Activated CD4-positive, CD25-positive, alpha-beta regulatory T cell treated with anti-CD3 and anti-CD28 coated beads, Interleukin-2, amount 50 U/mL, for 24 hours (primary cell): Measurements from ENCODE around the gene SRPK2.
A peak's percentile ranks its signal among the peaks of the same experiment; 100 is the strongest.
"Not testable (repeated sequence)": the region's sequence is repeated elsewhere in the genome, so short reads cannot be mapped to it uniquely, and the experiment has no call there.

Experiments used
- ATAC-seq, 2 donors: fragments of 150-1000 bp; cut with Tn5 transposase; one replicate each; pipeline ENCODE4 v1.10.0; 2021; ENCODE audit warnings: mild to moderate bottlenecking in 1 of 2, moderate library complexity in 1 of 2

Gene SRPK2

DNA sequence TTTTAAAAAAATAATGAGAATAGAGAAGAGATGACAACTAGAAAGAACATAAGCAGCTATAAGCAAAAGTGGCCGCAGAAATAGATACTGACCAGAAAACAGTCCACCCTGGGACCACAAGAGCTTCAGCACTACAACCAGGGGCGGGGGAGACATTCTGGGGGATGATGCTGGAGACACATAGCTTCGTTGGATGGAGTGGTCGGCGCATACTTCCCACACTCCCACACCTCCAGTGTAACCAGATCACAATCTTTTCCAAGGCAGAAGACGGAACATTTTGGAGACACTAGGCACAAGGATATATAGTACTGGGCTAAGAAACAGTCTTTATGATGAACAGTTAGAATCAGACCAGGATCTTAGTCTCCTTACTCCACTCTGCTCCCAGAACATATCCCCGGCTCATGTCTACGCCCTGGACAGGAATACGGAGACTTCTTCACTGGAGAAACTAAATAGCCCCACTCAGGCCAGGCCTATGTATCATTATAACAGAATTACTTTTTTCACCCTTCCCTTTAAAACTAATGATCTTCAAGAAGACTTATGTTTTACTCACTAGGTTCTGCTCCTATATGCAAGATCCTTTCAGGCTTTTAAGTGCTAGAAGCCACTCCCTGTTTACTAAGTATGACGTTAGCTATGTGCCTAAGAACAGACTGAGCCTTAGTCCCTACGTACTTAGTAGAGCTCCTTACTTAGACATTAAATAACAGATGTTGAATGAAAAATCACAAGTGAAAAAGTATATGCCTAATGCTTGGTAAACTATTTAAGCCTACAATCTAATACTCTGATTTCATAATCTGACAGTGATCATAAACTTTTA is 169.6 kb downstream of the SRPK2 start:
- ATAC-seq: no peak

GRCh38 chr7:105218215-105218614 is 170.5 kb downstream of the SRPK2 start:
- no peak for ATAC-seq

DNA sequence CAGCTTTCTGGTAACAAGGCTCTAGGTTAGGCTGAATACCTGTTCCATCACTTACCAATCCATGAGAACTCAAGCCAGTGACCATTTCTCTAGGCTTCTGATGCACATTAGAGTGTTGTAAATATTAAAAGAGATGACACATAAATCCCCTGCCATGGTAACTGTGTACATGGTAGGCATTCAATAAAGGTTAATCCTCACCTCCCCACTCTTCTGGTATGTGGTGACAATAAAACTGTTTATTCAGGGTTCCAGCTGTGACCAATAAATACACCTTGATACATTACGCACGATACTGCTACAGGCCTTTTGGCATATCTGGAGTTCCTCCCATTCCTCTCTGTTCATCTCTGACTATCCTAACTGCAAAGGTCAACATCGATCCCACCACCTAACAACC is 171.9 kb downstream of the SRPK2 start:
- ATAC-seq: no peak

- ATAC-seq: peak in 1 of 2 donors; percentile 28
Observed at GRCh38 chr7:105215821-105216220, 172.9 kb downstream of the SRPK2 start.

- ATAC-seq: no peak
Observed at GRCh38 chr7:105215182-105215581, 173.5 kb downstream of the SRPK2 start.

DNA sequence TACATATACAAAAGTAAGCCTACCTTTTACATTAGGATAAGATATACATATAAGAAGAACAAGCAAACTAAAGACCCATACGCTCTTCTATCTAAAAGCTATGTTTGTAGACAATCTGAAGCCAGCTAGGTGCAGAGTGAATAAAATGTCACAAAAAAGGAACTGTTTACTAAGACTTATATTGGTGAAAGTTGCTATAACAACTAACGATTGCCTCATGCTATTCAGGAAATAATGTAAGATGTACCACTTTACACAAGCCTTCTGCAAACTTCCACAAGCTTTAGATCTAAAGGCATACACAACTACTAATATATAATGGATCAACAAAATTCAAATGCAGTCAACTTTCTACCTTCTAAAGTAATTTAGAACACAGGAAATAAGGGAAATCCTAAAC is 175.1 kb downstream of the SRPK2 start:
- no peak for ATAC-seq

DNA sequence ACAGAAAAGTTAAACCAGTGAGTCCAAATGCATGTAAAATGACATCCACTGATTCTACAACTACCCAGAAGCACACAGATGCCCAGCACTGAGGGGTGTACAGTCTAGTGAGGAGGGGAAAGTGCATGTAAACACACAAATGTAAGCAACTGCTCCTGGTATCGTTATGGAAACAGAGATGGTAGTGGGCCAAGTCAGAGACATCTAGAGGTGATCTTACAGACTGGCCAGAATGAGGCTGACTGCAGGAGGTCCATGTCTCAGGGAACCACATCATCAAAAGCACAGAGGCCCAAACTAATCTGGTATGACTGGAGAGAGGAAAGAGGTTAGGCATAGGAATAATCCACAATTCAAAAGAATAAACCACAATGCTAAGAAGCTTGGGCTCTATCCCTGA is 176.5 kb downstream of the SRPK2 start:
- no peak for ATAC-seq

- peak in 1 of 2 donors; percentile 22 for ATAC-seq
Observed at GRCh38 chr7:105210721-105211205, 178.0 kb downstream of the SRPK2 start.

DNA sequence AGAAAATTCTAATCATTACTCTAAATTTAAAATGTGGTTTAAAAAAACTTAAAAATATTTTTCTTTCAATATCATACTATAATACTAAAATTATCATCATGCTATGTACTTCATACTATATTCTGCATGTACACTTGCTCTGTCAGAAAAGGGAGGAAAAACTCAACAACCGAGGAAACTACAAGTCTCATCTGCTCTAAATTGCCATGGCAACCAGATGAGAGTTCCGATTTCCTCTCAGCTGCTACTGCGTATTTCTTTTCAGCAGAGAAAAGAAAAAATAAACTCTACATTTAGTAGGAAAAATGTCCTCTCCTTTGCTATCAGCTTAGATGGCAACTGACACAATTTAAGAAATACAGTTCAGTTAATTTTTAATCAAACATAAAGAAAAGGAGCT is 178.9 kb downstream of the SRPK2 start:
- no peak for ATAC-seq

- ATAC-seq: no peak
Observed at GRCh38 chr7:105209433-105209832, 179.3 kb downstream of the SRPK2 start.

GRCh38 chr7:105206985-105207384 is 181.7 kb downstream of the SRPK2 start:
- ATAC-seq: no peak

GRCh38 chr7:105205592-105206237 is 183.0 kb downstream of the SRPK2 start:
- peak; percentile 82 to 85 for ATAC-seq

DNA sequence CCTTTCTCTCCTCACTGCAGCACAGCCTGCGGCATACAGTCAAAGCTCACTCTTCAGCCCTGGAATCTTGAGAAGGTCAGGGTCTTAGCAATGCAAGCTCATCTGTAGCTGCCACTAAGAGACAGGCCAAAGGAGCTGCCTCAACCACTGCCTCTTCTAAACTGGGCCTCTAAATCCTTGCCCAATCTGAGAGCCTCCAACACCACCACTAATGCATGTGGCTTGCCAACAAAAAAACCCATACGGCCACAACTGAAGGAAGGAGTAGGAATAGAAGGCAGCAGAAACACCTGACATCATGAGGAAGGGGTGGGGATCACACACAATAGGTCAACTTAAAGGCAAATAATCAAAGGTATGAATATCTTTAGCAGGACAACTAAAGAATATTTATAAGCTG is 183.8 kb downstream of the SRPK2 start:
- no peak for ATAC-seq

DNA sequence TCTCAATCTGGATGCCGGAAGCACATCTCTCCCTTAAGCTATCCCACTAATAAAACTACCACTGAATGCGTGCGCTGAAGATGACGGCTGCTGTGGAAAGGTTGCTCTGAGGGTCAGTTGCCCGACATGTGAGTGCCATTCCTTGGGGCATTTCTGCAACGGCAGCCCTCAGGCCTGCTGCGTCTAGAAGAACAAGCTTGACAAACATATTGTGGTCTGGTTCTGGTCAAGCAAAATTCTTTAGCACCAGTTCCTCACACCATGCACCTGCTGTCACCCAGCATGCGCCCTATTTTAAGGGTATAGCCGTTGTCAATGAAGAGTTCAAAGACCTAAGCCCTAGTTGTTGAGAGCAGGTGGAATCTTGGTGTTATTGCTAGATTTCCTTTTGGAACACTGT is 184.2 kb downstream of the SRPK2 start:
- ATAC-seq: no peak

GRCh38 chr7:105202616-105203015 is 186.1 kb downstream of the SRPK2 start:
- ATAC-seq: no peak

GRCh38 chr7:105199386-105199785 is 189.3 kb downstream of the SRPK2 start:
- no peak for ATAC-seq

GRCh38 chr7:105198223-105198622 is 190.5 kb downstream of the SRPK2 start:
- no peak for ATAC-seq

DNA sequence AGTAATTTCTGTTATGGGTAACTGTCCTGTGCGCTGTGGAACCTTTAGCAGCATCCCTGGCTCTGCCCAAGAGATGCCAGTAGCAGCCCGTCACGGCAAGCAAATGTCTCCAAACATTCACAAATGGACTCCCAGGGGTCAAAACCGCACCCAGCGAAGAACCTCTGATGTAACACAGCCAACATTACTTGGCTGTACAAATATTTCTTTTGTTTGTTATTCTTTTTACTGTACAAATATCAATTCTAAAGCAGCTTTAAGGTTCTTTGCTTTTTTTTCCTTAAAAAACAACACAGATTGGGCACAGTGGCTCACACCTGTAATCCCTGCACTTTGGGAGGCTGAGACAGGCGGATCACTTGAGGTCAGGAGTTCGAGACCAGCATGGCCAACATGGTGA is 192.2 kb downstream of the SRPK2 start:
- no peak for ATAC-seq

DNA sequence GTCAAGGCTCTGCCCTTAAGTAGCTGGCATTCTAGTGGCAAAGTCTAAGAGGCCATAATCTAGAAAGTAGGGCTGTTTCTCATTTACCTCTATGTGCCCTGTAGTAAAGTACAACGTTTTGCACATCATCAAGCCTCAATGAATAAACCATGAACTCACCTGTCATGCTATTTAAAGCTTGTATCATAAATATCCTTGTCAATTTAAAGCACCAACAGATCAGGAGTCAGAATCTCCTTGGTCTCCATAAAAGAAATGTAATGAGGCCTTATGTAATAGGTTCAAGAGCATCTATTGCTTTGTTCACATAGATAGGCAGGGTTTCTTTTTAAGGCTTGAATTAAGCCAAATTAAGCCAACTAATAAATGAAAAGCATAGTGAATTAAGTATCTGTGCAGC is 192.8 kb downstream of the SRPK2 start:
- no peak for ATAC-seq

DNA sequence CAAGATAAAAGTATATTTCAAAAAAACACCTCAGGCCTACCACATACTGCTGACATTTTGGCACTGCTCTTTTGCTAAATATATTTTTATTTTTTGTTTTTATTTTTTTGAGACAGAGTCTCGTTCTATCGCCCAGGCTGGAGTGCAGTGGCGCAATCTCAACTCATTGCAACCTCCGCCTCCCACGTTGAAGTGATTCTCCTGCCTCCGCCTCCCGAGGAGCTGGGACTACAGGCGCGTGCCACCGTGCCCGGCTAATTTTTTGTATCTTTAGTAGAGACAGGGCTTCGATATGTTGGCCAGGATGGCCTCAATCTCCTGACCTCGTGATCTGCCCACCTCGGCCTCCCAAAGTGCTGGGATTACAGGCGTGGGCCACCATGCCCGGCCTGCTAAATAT is 193.8 kb downstream of the SRPK2 start:
- not testable (repeated sequence) for ATAC-seq

DNA sequence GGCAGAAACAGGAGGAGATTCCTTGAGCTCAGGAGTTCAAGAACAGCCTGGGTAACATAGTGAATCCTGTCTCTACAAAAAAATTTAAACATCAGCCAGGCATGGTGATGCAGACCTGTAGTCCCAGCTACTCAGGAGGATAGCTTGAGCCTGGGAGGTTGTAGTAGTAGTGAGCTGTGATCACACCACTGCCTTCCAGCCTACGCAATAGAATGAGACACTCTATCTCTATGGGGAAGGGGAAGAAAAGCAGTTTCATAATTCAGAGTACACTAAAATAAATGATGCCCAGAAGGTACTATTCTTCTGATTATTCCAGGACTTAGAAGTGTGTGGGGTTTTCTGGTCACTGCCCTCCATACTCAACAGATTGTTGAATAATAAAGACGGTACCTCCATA is 197.4 kb downstream of the SRPK2 start:
- ATAC-seq: no peak

DNA sequence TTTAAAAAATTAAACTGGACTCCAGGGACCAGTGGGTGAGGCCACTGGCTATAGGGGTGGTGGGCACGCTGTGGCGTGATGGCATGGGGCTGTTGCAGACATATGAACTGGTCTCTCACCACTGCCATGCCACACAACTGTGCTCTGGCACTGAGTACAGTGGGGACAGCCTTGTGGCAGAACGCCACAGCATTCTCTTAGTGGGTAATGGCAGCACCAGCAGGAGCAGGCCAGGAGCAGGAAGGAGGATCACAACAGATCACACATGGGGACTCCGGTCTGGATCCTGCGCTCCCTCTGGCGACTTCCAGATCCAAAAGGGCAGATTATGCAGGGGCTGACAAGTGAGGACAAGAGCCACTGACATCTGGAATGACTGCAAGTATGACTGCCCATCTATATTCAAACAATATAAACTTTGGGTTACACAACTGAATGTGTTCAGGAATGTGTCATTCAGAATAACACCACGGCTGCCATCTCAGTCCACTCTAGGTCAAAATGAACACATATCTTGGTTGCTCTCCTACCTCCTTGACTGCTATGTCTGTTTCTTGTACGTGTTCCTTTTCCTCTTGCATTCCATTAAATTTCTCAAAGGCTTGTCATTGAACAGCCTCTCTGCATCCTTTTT is 198.7 kb downstream of the SRPK2 start:
- ATAC-seq: no peak

- ATAC-seq: no peak
Observed at GRCh38 chr7:105188201-105188600, 200.5 kb downstream of the SRPK2 start.
